Cardiac fibroblast (primary cell): ENCODE data around the gene ASAP2.

Experiments
- DNase-seq, 2 donors: peaks; one replicate each; pipeline versions ENCODE4 v3.0.0 to v3.0.0-alpha.2; 2010; ENCODE audit warnings: low read depth in 2 of 2
- H3K4me3 ChIP-seq, 2 donors: replicated peaks in 1 of 2; 1 replicate in 1 of 2; 2 replicates in 1 of 2; pipeline ENCODE4 v1.5.1; 2011; ENCODE audit warnings: low read depth in 2 of 2, low read length in 2 of 2, mild to moderate bottlenecking in 2 of 2, moderate library complexity in 1 of 2
- CTCF ChIP-seq: IDR thresholded peaks from one replicate; pipeline ENCODE4 v1.5.1; 2011; ENCODE audit warnings: low read depth, mild to moderate bottlenecking, low read length, inconsistent platforms

Gene ASAP2

GRCh38 chr2:9313443-9313842 is 106.8 kb downstream of the ASAP2 start:
- DNase-seq, result peak in 1 of 2 donors; percentile 55
- no peak for TF ChIP-seq CTCF
- H3K4me3 ChIP-seq, result no peak overlapping the region

GRCh38 chr2:9315280-9315847 is 108.8 kb downstream of the ASAP2 start:
- no peak for DNase-seq
- no peak overlapping the region for H3K4me3 ChIP-seq
- no peak for TF ChIP-seq CTCF

- H3K4me3 ChIP-seq, result no peak overlapping the region
- TF ChIP-seq CTCF, result no peak
- no peak for DNase-seq
These were observed 110.9 kb downstream of the ASAP2 start for GRCh38 chr2:9317559-9317958.

GRCh38 chr2:9318461-9319337 is 112.1 kb downstream of the ASAP2 start:
- TF ChIP-seq CTCF, result no peak
- no peak overlapping the region for H3K4me3 ChIP-seq
- DNase-seq, result peak; percentile 38 to 70

- DNase-seq, result no peak
- TF ChIP-seq CTCF, result no peak
- H3K4me3 ChIP-seq, result no peak overlapping the region
These were observed 112.7 kb downstream of the ASAP2 start for GRCh38 chr2:9319338-9319715.

- TF ChIP-seq CTCF, result no peak
- DNase-seq, result no peak
These were observed 116.0 kb downstream of the ASAP2 start for GRCh38 chr2:9322576-9322975.

GRCh38 chr2:9325428-9325827 is 118.8 kb downstream of the ASAP2 start:
- no peak for DNase-seq
- TF ChIP-seq CTCF, result no peak
- no peak overlapping the region for H3K4me3 ChIP-seq

More at GRCh38 chr2:9322576-9322975, 116.0 kb downstream of the ASAP2 start:
- no peak overlapping the region for H3K4me3 ChIP-seq
